GM21367 (cell line): ENCODE measurements around the gene CDH23.

Source experiments
- ATAC-seq: cut with Tn5 transposase; IDR thresholded peaks from one replicate; pipeline ENCODE4 v1.9.1; 2021; ENCODE audit not compliant: unreplicated experiment

The CDH23 gene

GRCh38 chr10:71695502-71696476 lies 299.1 kb downstream of the CDH23 start:
- ATAC-seq, result no peak

GRCh38 chr10:71696628-71697326 lies 300.1 kb downstream of the CDH23 start:
- no peak for ATAC-seq

- ATAC-seq, result no peak
Observed at GRCh38 chr10:71697938-71698709, 301.4 kb downstream of the CDH23 start.

- no peak for ATAC-seq
Observed at GRCh38 chr10:71698737-71699136, 302.0 kb downstream of the CDH23 start.

- no peak for ATAC-seq
Observed at GRCh38 chr10:71700731-71701368, 304.1 kb downstream of the CDH23 start.

- no peak for ATAC-seq
Observed at GRCh38 chr10:71701496-71702132, 304.9 kb downstream of the CDH23 start.

- no peak for ATAC-seq
Observed at GRCh38 chr10:71703577-71703976, 306.9 kb downstream of the CDH23 start.

GRCh38 chr10:71704816-71705215 lies 308.1 kb downstream of the CDH23 start:
- ATAC-seq, result no peak

GRCh38 chr10:71705582-71705981 lies 308.9 kb downstream of the CDH23 start:
- ATAC-seq, result no peak

GRCh38 chr10:71706216-71707121 lies 309.7 kb downstream of the CDH23 start:
- no peak for ATAC-seq

GRCh38 chr10:71707240-71707789 lies 310.6 kb downstream of the CDH23 start:
- ATAC-seq, result no peak

- no peak for ATAC-seq
Observed at GRCh38 chr10:71708301-71708703, 311.6 kb downstream of the CDH23 start.

GRCh38 chr10:71708897-71709882 lies 312.5 kb downstream of the CDH23 start:
- no peak for ATAC-seq

GRCh38 chr10:71710519-71710918 lies 313.8 kb downstream of the CDH23 start:
- no peak for ATAC-seq

GRCh38 chr10:71711052-71711623 lies 314.4 kb downstream of the CDH23 start:
- ATAC-seq, result no peak

- no peak for ATAC-seq
Observed at GRCh38 chr10:71712170-71712569, 315.4 kb downstream of the CDH23 start.

- ATAC-seq, result no peak
Observed at GRCh38 chr10:71712572-71713134, 315.9 kb downstream of the CDH23 start.
